DMS153 treated with DMSO at 0.1 percent for 48 hours (cell line): ENCODE measurements around the gene C1orf21.
A peak's percentile ranks its signal among the peaks of the same experiment; 100 is the strongest.

Experiments used
- DNase-seq: peaks from one replicate; lab custom pipeline; 2025; ENCODE audit not compliant: unreplicated experiment; lab: John Stamatoyannopoulos, UW

The C1orf21 gene

DNA sequence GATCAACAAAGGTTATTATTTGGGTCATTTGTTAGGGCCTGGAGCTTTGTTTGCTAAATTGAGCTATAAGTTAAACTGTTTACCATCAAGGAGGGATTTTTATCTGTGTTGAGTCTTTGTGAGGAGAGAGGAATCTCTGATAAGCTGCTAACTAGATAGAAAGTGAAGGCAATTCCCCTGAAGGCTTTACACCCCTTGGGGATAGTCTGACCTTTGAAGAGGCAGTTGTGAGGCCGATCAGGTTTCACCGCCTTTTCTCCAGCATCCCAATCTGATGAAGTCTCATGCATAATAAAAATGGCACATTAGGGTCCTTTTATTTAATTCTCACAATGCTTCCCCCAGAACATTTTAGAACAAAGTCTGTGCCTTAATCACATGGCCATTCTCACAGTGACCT, 21.8 kb downstream of the C1orf21 start:
- DNase-seq, result no peak

DNA sequence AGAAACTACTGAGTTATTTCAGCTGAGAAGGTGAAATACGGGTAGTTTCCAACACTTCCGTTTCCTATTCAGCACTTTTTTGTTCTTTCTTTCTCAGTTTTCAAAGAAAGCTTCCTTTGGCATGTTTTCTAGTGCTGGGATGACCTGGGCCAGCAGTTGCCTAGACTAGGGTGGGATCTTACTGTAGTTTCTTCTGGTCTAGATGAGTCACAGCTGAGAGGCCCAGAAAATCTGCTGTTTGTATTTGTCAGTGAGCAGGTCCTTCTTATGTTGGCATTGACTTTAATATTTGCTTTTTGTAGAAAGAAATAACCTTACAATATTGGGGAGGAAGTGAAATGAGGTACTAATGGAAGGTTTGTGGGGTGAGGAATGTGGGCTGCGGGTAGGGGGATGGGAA, 22.2 kb downstream of the C1orf21 start:
- DNase-seq, result no peak

DNA sequence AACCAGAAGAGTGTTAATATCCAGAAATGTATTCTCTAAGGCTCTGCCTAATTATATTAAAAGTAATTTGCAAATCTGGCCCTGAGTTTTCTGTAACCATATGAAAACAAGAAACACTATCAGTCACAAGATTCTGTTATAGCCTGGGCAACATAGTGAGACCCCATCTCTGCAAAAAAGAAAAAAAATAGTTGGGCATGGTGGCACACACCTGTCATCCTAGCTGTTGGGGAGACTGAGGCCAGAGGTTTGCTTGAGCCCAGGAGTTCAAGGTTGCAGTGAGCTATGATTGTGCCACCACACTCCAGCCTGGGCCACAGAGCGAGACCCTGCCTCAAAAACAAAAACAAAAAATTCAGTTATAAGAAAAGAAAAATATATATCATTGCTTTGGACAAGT, 25.6 kb downstream of the C1orf21 start:
- DNase-seq, result no peak

DNA sequence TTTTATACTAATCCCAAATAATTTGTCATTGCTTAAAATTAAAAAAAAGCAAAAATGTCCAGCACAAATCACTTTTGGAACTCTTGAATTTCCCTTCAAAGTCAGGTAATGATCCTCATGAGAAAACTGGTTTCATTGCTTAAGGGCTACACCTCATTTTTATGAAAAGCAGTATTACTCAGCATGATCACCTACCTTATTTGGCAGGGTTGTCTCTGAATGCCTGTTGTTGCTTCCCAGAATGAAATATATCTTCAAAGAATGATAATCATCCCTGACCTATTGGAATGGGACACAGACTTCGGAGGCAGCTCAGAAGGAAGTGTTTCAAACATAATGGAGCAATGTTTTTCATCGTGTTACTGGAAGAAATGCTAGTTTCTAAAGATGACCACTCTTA, 29.7 kb downstream of the C1orf21 start:
- DNase-seq, result no peak

DNA sequence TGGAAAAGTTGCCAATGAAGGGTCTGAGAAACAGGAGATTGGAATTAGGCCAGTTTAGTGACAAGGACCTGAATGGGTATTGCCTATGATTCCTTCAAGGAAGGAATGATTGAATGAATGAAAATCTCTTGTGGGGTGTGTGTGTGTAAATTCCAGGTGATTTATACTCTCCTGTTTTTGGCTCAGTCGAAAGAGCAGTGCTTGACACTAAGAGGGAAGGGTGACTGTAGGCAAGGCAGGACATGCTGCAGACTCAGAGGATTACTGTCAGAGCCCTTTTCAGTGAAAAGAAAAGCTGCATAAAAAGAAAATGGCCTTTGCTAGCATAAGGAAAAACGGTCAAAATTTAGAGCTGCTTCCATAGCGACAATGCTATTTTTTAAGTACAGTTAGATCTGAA, 30.1 kb downstream of the C1orf21 start:
- DNase-seq, result no peak

DNA sequence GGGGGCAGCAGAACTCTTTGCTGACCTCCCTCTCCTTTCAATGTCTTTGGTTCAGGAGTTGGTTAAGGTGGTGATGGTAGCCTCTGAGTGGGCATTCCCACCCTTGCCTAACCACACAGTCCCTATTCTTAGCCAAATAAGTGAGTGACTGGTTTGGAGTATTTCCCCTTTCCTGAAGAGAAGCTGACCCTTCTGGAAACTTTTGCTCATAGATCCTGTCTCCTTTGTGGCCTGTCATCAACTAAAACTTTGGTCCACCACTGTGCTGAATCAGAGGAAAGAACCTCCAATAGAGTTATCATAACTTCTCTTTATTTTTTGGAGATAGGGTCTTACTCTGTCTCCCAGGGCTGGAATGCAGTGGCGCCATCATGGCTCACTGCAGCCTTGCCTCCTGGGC, 31.1 kb downstream of the C1orf21 start:
- no peak for DNase-seq

DNA sequence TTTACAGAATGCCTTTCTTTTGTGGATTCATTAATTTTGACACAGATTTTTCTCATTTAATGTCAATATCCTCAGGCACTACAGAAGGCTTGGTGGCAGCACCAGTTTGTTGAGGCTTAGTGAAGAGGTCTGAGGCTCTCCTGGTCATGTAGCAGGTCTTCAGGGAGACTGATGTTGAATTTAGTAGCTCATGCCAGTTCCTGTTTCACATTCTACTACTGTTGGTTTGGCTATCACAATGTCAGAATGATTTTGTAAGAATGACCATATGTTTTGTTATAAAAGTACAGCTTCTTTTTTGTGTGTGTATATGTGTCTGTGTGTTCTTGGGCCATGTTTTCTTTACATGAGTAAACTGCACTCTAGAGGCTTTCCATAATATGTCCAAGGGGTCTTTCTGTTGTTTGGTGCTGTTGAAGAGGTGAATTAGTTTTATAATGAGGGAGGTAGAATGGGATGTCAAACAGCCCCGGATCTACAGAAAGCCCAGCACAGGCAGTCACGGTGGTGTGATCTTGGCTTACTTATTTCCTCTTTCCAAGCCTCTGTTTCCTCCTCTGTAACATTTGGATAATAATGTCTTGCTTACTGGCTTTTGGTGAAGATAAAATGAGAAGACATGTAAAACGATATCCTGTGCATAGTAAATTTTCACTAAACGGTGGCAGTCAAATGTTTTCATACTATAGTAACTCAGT, 32.0 kb downstream of the C1orf21 start:
- no peak for DNase-seq

DNA sequence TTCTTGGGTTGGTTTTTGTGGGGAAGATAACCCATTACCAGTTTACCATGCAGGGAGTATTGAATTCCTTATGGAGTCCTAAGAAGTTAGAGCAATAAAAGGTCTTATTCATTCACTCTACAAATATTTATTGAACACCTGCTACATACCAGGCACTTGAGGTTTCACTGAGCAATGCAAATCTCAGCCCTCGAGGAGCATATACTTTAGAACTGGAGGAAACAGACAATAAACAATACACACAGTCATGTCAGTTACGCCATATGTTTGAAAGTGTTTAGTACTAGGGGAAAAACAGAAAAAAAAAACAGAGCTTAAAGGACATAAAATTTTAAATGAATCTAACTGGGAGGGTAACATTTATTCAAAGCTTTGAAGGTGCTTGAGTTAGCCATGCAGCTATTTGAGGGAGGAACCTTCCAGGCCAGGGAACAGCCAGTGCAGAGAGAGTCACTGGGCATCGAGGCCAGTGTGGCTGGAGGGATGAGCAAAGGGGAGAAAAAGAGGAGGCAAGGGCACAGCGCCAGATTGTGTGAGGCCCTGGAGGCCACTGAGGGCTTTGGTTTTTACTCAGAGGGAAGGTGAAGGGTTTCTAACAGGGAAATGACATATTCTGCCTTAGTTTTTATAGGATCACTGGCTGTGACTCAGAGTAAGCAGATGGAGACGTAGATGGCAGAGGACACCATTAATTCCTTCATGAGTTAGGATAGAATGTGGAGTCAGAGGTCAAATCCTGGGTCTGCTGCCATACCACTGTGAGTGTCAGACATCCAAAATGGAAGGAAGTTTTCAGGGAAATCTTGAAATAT, 32.7 kb downstream of the C1orf21 start:
- no peak for DNase-seq

DNA sequence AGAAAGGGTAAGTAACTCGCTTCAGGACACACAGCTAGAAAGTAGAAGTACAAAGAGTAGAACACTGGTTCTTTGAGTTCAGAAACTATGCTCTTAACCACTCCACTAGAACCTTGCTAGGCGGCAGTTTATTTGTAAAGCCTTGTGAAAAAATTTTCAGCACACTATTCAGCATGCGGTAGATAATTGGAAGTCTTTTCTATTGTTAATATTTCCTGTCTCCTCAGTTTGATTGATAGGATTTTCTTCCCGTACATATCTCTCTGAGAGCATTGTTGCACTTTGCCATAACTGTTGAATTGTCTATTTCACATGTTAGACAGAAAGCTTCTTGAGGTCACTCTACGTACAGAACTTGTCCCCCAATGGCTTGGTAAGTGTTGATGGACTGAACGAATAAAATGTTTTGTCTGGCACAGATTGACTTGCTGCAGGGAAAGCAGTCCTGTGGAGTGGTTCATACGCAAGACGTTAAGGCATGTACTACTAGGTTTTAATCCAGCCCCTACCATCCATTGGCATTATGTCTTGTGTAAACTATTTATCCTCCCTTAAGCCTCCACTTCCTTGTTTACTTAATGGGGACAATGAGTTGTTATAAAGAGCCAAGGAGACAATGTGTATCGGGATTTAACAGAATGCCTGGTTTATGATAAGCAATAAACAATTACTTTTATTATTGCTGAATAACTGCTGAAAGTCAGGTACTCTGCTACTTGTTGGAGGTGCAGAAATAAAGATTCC, 35.8 kb downstream of the C1orf21 start:
- no peak for DNase-seq

DNA sequence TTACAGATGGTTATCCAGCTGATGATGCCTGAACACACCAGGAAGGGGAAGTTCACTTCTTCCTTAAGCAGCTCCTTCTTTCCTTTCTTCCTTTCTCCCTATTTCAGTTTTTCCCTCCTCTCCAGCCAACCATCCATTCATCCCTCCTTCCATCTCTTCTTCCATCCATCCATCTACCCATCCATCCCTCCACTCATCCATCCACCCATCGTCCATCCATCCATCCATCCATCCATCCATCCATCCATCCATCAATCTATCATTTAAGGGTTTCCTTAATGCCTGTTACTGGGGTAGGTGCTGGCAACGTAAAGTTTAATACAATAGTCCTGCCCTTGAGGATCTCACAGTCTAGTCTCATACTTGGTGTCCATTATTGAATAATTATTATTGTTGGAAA, 36.8 kb downstream of the C1orf21 start:
- DNase-seq, result no peak

DNA sequence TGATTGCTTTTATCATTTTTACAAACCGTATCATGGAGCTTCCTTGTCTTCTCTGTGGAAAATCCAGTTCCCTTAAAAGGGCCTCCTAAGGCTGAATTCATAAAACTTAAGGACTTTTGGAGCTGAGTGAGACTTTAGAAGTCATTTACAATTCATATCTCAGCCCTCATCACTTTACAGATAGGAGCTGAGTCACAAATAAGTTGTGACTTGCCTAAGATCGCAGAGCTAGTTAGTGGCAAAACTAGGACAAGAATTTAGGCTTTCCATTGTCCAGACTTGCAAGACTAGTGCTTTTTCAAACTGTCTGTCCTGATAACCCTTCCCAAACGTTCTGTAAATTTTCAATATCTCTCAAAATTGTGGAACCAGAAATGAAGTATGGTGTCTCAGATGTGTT, 37.3 kb downstream of the C1orf21 start:
- no peak for DNase-seq

DNA sequence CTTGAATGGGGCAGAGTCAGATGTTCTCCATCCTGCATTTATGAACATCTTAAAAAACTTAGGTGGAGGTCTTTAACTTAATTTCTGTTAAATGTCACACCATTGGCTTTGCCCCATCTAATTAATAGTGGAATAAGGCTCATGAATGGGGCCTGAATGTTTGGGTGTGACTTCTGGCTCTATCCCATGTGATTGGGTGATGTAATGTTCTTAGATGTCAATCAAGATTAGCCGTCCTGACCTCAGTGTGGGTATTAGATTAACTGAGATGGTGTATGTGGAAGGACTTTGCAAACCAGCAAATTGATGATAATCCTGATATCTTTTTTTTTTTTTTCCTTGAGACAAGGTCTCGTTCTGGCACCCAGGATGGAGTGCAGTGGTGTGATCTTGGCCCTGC, 38.1 kb downstream of the C1orf21 start:
- DNase-seq, result no peak

DNA sequence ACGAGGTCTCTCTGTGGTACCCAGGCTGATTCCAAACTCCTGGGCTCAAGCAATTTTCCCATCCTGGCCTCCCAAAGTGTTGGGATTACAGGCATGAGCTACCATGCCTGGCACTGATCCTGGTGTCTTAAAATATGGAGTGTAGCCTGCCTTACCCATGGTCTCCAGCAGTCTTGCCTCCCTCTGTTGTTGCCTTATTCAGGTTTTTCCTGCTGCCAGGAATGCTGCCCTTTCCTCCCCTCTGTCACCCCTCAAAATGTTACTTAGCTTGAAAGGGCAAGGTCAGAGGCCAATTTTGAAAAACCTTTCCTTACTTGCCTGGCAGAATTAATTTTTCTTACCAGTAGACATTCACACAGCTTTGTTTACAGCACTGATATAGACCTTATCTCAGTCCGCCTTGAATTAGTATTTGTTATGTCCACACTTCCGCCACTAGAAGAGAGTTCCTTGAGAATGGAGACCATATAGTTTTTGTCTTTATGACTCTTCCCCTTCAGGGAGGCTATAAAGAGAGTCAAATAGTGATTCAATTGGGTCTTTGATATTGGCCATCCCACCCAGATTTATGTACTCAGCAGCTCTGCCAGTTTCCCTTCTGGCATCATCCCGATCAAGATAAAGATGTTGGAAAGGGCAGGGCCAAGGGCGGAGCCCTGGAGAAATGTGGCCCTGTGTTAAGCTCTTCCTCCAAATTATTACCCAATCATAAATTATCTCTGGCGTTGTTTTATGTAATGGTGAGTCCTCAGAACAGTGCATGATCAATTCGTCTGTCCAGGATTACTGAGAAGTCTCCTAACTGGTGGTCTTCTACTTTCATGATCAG, 38.8 kb downstream of the C1orf21 start:
- DNase-seq, result no peak

DNA sequence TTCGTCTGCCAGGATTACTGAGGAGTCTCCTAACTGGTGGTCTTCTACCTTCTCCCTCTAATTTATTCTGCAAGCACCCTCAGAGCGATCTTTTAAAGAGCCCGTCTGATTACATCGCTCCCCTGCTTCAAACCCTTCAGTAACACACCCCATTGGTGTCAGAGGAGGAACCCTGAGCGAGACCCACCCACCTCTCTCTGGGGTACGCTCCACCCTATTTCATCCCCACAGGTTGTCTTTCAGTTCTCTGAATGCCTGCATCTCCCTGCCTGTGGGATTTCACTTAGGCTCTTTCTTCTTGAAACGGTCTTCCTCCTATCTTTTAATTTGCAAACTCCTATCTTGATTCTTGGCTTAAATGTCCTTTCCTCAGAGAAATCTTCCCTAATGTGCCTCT, 39.4 kb downstream of the C1orf21 start:
- DNase-seq, result no peak

DNA sequence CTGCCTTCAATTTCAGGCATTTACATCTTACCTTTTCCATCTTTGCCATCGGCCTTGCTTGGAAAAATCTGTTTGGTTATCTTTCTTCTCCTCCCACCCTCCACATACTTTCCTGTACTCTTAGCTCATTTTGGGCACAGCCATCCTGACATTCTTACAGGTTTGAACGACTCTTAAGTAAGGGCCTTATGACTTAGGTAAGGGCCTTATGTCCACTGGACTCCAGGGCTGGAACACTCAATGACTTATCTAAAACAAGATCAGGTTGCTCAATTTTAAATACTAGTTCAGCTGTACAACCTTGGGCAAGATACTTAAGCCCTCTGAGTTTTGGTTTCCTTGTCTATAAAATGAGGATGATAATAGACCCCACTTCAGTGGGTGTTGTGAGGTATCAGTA, 40.9 kb downstream of the C1orf21 start:
- DNase-seq, result no peak

DNA sequence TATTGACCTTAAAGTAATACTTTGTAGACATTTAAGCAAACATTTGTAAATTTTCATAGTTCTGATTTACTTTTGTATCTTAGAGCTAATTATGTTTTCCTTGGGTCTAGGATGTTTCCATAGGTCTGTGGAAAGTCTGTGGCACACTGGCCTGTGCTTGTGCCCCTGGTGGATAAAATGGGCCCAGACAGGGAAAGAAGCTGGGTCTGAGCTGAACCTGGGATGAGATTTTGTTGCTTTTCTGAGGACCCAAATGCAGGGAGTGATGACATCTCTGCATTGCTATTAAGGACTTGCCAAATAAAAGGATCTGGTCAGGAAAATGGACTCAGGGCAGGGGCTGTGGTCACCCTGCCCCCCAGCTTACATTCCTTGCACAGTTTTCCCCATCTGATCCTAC, 41.8 kb downstream of the C1orf21 start:
- no peak for DNase-seq

DNA sequence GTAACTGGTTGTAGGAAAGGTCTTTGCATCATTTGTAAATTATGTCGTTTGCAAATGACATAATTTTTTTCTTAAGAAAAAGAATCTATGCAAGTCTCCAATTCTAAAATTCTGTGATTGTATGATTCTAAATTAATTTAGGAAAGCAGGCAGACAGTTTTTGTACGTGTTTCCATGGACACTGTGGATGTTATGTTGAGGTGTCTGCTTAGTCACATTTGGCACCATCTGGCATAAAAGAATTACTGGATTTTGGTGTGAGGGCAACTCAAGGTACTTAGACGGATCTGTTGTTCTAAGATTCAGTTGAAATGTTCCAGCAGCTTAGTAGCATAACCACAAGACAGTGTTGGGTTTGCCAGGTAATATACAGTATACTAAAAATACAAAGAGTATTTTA, 42.5 kb downstream of the C1orf21 start:
- DNase-seq, result no peak

DNA sequence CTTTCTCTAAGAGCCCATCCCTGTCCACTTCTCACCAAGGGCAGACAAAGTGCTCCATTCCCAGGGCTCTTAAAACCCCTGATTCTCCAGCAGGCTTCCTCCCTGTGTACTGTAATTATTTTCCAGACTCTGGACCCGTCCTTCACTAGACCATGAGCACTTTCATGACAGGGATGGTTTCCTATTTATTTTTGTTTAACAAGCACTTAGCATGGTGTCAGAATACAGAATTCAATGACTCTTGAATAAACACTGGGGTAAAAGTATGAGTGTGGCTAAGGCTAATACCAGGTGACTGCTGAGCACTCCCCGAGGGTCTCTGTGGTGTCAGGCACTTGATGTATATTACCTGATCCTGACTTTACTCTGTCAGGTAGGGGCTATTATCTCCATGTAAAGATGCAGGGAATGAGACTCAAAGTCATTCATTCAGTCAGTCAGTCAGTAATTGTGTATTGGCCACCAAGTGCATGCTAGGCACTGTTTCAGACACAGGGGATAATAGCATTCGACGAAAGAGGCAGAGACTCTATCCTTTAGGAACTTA, 47.2 kb downstream of the C1orf21 start:
- DNase-seq, result peak; percentile 55

DNA sequence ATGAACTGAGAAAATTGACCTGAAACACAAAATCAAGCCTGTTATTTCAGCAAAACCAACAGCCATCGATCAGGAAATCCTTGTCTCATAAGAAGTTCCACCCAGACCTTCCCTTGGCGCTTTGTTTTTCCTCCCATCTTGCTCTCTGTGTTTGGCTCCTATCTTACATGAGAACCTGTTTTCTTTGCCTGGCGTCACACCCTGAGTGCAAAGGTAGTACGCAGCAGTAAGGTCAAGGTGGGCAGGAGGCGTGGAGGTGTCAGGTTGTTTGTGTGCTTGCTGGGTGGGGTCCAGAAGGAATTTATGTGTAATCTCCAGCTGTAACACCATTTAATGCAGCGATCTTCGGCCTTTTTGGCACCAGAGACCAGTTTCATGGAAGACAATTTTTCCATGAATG, 50.5 kb downstream of the C1orf21 start:
- DNase-seq, result no peak

DNA sequence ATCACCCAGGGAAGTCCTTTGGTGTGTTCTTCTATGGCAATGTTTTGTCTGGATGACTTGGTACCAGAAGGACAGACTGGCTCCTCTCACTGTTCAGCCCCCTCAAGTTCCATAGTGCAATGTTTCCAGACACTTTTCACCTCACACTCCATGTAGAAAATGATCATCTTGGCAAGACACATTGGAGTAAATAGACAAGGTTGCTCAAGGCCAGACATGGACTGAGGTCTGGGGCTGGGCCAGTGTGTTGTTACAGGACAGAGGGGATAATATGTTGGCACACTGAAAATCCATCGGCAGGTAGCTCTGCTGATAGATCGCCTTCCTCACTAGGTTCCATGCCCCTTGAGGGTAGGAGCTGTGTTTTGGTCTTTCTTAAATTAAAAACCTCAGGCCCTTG, 51.5 kb downstream of the C1orf21 start:
- DNase-seq, result no peak

DNA sequence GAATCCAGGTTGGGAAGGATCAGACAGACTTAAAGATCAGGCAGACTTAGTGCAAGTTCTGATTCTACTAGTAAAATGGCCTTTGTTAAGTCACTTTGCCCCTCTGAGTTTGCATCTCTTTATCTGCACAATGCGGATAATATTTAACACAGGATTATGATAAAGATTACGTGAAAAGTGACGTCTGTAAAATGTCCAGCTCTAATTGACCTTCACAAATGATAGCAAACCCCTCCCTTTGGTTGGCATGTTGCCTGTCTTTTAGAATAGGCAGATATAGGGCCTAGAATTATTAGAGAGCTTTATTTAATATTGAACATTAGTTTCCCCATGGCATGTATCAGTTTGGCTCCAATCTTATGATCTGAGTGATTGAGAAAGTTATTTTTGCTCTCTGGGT, 55.4 kb downstream of the C1orf21 start:
- no peak for DNase-seq
